ENCODE data around the gene PROKR2.

PROKR2 gene

DNA sequence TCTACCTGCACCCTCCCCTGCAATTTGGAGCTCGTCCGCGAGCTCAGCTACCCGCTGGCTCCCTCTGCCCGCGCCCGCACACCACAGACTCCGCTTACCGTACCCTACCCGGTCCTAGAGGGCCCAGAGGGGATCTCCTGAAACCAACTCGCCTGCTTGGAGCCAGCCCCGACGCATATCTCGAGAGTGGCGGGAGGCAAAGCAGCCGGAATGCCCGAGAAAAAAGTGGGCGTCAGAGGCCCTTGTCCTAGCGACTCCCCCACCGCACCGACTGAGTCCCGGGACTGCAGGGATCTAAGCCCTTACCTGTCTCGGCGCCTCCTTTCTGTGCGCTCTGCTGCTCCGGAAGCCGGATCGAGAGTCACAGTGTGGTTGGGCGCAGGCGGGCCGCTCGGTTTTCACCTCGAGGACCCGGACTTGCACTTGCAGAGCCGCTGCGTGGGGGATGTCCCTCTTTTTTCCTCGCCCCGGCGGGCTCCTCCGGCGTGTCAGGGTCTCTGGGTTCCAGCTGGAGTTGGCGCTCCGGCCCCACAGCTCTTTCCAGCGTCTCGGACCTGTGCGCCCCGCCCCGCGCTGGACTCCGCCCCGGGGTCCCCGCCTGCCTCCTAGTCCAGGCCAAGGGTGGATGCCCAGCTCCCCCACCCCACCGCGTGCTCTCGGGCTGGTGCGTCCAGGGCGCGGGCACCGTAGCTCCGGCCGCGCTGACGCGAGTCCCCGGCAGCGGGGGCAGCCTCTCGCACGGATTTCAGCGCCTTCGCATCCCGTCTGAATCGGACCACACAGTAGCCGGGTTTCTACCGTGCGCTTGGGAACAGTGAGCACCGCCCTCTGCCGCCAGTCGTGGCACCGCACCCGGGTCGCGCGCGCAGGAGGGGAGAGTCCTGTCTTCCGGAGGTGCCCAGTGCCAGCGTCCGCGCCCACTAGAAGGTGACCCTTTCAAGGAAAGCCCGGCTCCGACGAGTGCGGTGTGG is at the start of gene PROKR2:
Gene PROKR2, minus strand, starts transcription at position 767 of the 971 bp plus-strand sequence. CDS start 2,585 bp downstream, outside the sequence.
- no peak for DNase-seq (ENCODE audit: low read depth in 1 of 2, low spot score in 1 of 2)

DNA sequence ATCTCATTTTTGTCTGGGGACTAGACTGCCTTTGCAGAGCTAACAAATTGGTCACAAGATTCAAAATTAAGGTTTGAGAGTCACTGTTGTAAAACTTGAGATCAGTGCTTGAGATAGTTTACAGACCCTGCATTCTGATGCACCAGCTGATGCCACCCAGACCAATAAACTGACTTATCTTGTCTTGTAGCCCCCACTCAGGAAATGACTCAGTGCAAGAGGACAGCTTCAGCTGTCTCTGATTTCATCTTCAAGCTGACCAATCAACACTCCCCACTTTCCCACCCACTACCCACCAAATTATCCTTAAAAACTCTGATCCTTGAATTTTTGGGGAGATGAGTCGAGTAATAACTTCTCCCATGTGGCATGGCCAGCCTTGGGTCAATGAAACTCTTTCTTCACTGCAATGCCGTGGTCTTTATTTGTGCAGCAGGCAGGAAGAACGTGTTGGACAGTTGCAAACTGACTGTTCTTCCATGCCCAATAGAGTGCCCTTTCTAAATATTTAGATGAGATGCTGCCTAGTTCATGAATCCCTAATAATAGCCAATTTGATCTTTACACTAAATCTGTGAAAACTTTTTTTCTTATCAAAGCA is 48.3 kb upstream of the PROKR2 start:
- no peak for DNase-seq (ENCODE audit: low read depth in 1 of 2, low spot score in 1 of 2)

DNA sequence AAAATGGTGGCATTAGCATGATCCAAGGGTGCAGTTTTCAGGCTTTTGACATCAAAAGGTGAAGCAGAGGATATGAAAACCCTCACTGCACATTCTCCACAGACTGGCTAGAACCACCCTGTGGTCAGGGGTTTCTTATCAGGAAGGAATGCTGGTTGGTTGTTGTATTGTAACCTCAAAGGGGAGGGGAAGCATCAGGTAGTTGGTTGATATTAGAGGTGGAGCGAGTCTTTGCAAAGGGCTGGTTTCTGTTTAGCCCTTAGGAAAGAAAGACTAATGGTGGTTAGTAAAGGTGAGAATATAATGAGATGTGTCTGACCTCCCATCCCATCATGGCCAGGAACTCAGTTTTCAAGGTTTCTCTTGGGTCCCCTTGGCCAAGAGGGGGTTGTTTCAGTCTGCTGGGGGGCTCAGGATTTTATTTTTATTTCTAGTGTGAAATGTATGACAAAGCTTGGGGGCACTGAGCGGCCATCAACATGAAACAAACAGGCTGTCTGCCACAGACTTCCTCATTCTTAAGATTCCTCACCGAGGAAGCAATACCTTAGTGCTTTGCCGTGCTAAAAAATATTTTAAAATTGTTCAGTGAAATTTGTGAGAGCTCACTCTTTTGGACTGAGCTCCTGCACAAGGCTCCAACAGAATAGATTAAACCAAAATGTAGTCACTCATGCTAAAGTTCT is 47.5 kb upstream of the PROKR2 start:
- DNase-seq (ENCODE audit: low read depth in 1 of 2, low spot score in 1 of 2), result no peak

DNA sequence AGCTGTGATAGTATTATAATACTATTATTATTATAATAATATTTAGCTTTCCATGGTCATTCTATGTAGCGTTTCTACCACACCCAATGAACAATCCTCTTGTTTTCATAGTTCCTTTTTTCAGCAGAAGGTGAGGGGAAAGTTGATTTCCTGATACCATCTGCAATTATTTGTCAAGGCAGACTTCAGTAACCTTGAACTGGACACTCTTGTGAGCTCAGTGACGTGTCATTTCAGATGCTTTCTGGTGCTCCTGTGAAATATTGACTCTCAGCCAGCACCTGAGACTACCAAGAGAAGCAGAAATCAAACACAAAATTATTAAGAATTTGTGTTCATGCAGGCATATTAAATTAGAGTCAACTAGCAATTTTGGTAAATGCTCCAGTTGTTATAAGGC is 46.0 kb upstream of the PROKR2 start:
- no peak for DNase-seq (ENCODE audit: low read depth in 1 of 2, low spot score in 1 of 2)

DNA sequence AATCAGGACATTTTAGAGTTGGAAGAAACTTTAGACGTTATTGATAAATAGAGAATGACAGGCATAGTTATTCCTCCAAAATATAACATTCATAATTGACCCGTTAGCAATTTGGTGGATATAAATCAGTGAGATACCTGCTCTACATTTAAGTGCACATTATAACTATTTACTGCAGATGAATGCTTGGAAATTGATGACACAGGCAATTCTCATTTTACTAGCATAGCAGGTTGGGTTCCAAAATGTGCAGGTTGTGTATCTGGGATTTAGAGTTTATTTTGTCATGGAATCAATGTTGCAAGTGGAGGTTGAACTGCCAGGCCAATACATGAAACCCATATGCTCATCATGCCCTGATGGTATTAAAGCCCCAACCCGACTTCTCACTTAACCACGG is 44.4 kb upstream of the PROKR2 start:
- no peak for DNase-seq (ENCODE audit: low read depth in 1 of 2, low spot score in 1 of 2)

DNA sequence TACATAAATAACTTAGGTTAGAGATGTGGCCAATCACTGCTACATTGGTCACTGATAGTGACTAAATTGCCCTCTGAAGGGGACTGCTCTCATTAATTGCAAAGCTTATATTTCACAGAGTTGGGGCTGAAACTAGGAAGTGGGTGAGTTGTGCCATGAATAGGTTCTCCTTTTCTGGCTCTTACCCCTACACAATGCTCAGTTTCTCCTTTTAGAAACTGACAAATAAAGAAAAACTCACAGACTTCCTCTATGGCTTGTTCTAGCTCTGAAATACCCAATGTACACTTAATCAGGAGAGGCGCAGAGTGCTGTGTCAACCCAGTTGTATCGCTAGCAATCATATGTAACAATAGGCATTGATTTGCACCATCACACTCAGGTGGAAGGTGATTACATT is 41.2 kb upstream of the PROKR2 start:
- DNase-seq (ENCODE audit: low read depth in 1 of 2, low spot score in 1 of 2), result no peak

DNA sequence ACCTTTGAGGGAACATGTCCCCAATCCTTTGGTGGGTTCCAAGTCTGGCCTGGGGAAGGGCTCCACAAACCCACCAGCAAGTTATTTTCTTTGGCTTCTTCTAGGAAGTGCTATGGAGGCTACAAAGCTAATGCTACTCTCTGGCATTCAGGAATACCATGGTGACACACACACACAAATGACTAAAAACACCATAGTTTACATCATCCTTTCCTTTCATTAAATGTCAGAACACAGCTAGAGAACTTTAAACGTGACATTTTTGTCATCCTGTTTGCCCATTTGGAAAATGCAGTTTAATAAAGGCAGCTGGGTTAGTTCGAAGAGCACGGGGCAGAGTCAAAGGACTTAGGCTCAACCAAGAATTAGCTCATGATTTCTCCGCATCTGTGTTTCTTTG is 40.2 kb upstream of the PROKR2 start:
- DNase-seq (ENCODE audit: low read depth in 1 of 2, low spot score in 1 of 2), result no peak

DNA sequence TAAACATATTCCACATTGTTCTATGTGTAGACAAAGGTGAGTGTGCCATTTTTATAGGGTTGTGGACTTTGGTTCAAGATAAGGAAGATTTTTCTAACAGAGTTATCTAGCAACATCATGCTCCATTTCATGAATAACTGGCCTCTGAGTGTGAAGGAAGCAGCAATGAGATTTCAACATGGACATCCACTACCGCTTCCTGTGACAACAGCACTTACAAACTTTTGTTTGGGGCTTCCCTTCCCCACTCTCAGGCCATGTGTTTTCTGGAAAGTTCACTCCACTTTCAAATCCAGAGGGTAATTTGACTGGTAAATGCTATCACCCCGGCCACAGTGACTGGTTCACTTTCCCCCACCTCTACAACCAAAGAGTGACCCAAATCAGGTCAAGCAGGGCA is 38.1 kb upstream of the PROKR2 start:
- DNase-seq (ENCODE audit: low read depth in 1 of 2, low spot score in 1 of 2), result no peak

DNA sequence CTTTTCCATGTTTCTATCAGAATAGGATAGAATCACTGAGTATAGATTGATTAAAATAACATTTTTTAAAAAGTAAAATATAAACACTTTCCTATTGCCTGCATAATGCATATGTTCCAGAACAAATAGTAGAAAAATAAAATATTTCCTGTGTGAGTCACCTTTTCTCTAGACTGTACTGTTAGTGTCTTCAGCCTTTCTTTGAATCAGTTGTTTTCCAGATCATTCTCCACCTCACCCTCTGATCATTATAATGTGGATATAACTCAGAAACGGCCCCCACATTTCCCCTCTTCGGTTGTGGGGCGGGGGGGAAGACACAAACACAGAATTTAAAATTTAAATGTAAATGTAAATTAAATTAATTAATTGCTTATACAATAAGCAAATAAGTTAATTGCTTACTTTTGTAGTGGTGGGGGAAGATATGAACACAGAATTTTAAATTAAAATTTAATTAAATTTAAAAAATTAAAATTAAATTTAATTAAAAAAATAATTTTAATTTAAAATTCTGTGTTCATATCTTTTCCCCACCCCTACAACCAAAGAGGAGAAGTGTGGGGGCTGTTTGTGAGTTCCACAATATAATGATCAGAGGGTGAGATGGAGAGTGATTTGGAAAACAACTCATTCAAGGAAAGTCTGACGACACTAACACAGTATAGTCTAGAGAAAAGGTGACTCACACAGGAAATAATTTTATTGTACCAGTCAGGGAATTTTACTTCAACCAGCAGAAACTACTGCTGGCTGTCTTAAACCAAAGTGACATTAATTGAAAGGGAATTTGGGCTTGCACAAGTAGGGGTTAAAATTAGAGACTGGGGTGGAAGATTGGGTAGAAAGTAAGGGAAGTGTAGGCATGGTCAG is 37.1 kb upstream of the PROKR2 start:
- DNase-seq (ENCODE audit: low read depth in 1 of 2, low spot score in 1 of 2), result no peak

DNA sequence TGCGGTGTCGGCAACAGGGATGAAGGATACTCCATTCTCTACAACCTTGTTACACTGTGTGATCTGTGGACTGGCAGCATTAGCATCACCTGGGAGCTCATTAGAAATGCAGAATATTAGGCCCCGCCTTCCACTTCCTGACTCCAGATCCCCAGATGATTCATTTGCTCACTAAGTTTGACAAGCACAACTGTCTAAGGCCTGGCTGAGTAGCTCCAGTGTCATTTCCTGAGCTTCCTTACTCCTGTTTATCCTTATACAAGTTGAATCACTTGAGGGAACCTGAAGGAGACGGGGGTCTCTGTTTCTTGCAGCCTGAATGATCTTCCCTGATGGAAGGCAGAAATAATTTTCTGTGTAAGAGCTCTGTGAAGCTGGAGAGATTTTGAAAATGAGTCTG is 32.7 kb upstream of the PROKR2 start:
- no peak for DNase-seq (ENCODE audit: low read depth in 1 of 2, low spot score in 1 of 2)

DNA sequence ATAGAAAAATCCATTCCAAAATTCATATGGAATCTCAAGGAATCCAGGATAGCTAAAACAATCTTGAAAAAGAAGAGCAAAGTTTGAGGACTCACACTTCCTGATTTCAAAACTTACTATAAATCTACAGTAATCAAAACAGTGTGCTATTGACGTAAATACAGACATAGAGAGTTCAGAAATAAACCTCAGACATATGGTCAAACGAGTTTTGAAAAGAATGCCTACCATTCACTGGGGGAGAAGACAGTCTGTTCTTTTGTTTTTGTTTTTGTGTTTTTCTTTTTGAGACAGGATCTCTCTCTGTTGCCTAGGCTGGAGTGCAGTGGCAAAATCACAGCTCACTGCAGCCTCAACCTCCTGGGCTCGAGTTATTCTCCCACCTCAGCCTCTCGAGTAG is 25.3 kb upstream of the PROKR2 start:
- no peak for DNase-seq (ENCODE audit: low read depth in 1 of 2, low spot score in 1 of 2)

DNA sequence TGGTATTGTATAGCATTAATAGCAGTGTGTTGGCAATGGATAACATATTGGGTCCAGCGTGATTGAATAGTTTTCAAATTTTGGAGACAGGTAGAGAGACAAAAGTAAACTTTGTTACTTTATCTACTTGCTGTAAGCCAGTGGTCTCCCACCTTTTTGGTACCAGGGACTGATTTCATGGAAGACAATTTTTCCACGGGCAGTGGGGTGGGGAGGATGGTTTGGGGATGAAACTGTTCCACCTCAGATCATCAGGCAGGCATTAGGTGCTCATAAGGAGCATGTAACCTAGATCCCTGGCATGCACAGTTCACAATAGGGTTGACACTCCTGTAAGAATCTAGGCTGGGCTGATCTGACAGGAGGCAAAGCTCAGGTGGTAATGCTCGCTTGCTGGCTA is 14.6 kb upstream of the PROKR2 start:
- no peak for DNase-seq (ENCODE audit: low read depth in 1 of 2, low spot score in 1 of 2)

DNA sequence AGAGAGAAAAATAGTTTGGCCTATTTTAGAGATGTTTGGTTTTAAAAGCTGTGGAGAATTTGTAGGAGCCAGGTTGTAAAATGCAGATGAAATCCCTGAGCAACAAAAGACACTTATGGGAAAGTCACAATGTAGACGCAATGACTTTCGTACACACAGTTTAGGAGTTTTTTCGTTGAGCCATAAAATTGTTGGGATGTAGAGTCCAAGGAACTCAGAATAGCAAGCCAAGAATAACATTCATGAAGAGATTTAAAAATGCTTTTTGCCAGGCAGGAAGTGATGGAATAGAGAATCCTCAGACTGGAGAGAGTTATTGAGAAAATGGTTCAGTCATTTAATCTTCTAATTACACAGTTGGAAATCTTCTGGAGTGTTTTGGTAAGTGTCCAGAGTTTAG is 11.5 kb upstream of the PROKR2 start:
- no peak for DNase-seq (ENCODE audit: low read depth in 1 of 2, low spot score in 1 of 2)

DNA sequence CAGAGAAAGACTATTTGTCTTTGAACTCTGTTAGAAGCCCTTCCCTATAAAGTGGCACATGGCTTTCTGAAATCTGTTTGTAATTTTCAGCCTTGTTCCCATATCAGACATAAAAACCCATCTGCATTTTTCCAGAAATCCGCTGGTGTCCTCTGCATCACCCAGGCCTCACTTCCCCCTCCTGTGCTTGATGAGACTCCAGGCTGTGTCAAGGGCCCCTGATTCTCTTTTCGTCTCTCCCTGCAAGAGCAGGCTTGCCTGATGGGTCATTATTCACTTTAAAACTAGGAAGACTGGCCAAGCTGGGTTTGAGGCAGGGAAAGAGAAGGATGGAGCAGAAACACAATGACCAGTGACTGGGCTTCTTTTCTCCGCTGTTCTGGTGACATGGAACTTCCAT is 10.6 kb upstream of the PROKR2 start:
- no peak for DNase-seq (ENCODE audit: low read depth in 1 of 2, low spot score in 1 of 2)

DNA sequence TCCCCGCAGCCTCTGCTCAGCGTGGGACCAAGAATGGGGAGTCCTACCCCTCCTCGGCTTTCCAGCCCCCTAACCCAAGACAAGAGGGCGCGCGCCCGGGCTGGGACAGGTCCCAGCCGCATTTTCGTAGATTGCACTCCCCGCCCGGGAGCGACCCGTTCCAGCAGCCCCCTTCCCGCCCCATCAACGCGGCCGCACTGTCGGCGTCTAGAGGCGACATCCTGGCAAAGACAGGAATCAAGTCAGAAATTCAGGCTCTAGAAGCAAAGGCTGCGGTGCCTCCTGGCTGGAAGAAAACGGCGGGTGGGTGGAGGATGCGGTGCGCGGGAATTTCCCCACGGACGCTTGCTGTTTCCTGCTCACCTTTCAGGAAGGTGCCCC is 957 bp downstream of the PROKR2 start:
- DNase-seq (ENCODE audit: low read depth in 1 of 2, low spot score in 1 of 2), result no peak

DNA sequence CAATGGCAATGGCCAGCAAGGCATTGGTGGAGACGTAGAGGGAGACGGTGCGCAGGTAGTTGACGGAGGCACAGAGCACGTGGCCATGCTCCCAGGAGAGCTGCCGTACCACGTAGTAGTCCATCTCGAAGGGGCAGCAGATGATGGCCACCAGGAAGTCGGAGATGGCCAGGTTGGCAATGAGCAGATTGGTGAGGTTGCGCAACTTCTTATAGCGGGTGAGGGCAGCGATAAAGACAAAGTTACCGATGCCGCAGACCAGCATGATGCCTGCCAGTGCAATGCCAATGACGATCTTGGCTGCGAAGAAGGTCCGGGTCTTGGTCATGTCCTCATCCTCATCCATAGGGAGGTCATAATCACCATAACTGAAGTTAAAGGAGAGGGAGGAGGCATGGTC is 2.8 kb downstream of the PROKR2 start:
- no peak for DNase-seq (ENCODE audit: low read depth in 1 of 2, low spot score in 1 of 2)

DNA sequence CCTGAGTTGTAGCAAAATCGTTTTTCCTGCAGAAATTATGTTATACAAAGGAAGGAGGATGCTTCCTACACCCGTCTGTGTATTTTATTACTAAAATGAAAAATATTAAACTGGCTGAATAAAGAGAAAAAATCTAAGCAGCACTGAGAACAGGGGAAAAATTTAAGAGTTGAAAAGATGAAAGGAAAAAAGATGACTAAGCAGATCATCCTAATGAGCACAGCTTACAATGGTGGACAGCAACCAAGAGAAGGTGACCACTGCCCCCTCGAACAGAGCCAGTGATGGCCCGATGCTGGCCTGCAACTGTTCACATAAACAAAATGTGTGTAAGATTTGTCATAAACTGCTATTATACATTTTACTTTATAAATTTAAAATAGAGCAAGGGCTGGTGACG is 4.2 kb downstream of the PROKR2 start:
- DNase-seq (ENCODE audit: low read depth in 1 of 2, low spot score in 1 of 2), result no peak

DNA sequence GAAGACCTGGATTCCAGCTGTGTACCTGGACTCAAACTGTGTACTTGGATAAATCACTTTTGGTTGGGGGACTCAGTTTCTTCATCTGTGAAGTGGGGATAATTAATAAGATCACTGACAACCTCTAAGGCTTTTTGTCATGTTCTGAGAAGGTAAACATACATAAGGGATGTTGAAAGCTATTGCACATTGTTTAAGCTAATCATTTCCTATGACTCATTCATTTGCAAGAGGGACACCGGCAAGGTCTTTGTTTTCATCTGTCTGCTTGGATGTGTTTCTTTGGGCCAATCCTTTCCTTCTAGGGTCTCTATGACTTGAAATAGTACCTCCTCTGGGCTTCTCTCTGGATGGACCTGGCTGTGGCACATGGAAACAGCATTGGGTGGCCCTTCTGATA is 6.8 kb downstream of the PROKR2 start:
- no peak for DNase-seq (ENCODE audit: low read depth in 1 of 2, low spot score in 1 of 2)

DNA sequence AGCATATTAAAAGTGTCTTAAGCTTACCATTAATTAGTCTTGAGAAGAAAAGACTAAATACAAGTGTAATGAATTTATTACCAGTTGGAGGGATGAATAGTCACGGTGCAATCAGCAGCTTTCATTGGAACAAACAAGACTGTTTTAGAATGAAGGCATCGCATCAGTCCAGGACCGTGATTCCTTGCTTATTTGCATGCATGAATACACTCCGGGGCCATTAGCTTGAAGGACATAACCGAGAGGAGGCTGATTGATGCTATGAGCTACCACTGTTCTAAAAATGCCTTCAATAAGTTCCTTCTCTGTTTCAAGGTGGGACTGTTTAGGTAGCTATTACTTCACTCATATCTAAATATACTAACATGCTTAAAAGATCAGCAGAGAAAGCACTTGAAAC is 17.9 kb downstream of the PROKR2 start:
- DNase-seq (ENCODE audit: low read depth in 1 of 2, low spot score in 1 of 2), result no peak

DNA sequence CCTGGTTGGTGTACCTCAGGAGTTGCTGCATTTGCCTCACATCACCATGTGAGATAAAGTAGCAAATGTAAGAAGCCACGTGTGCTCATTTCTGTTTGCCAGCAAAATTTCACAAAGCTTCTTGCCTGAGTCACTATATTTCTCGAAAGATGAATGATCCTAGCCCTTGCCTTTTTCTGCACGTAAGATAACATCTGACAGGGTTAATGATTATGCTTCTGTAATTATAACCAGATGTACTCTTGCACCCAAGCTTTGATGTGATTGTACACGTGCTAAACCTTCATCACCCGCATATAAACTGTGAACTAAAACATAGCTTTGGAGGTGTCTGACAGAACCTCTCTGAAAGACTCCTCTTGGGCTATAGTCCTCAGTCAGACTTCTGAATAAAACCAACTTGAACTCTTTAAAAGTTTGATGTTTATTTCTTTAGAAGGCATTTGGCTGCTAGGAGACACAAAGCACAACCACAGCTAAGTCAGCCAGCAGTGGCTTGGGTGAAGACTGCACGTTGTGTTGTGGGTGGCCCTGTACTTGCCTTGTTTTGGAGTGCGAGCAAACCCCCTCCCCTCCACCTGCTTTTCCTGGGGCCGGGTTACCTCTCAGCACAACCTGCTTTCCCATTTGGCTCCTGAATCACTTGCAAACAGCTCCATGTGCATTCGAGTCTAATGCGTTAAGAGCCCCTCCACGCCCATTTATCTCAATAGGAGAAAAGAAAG is 19.3 kb downstream of the PROKR2 start:
- no peak for DNase-seq (ENCODE audit: low read depth in 1 of 2, low spot score in 1 of 2)

DNA sequence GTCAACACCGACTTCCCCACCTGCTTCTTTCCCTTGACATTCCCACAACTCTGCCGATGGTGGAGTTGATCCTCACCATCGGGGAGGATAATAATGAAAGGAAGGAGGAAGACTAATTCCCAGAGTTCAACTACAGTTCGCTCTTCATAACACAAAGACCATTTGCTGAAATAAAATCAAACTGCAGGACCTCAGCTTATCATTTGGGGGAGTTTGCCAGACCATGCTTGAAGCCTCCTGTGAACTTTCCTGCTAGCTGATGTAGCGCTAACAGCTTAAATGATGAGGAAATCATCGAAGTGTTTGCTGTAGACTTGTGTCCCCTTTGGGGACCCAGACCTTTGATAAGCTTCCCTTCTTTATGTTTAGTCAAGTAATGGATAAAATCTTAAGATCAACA is 26.2 kb downstream of the PROKR2 start:
- no peak for DNase-seq (ENCODE audit: low read depth in 1 of 2, low spot score in 1 of 2)
